Mesothelial cell of epicardium (in vitro differentiated cells): Measurements from ENCODE around the gene PCK1. TPM values are rescaled to one million over a fixed set of nuclear protein-coding genes. Genes with fewer than 3 reads are reported as not detected.

Experiments
- DNase-seq, 2 experiments: peaks; one replicate each; pipeline ENCODE4 v3.0.0; 2021; ENCODE audit warnings: low spot score in 2 of 2; ENCODE audit not compliant: unreplicated experiment in 2 of 2
- H3K27ac Mint-ChIP-seq: 2 replicates; pipeline ENCODE4 v1.8.0; 2021; ENCODE audit warnings: mixed read lengths
- H3K27me3 Mint-ChIP-seq: 2 replicates; pipeline ENCODE4 v1.8.0; 2021; ENCODE audit warnings: low read depth, mixed read lengths
- H3K36me3 Mint-ChIP-seq: 2 replicates; pipeline ENCODE4 v1.8.0; 2021; ENCODE audit warnings: mixed read lengths
- H3K4me1 Mint-ChIP-seq: 2 replicates; pipeline ENCODE4 v1.8.0; 2021; ENCODE audit warnings: mixed read lengths
- H3K4me3 Mint-ChIP-seq: 2 replicates; pipeline ENCODE4 v1.8.0; 2021; ENCODE audit warnings: mild to moderate bottlenecking, moderate library complexity, mixed read lengths
- H3K9me3 Mint-ChIP-seq: 2 replicates; pipeline ENCODE4 v1.8.0; 2021; ENCODE audit warnings: mixed read lengths
- total RNA-seq: library from RNA; stranded (reverse); gene quantifications from 3 replicates; pipeline ENCODE4 v1.2.1, GENCODE V29; 2021
- TF ChIP-seq, protein P1 (sequence below): fragments of 200-600 bp; sonication (generic); IDR thresholded peaks from one replicate; pipeline ENCODE4 v1.5.0; 2021; ENCODE audit warnings: antibody characterized with exemption; ENCODE audit not compliant: unreplicated experiment

PCK1 gene
- total RNA-seq, 1 donor from 2014 or later: not detected

DNA sequence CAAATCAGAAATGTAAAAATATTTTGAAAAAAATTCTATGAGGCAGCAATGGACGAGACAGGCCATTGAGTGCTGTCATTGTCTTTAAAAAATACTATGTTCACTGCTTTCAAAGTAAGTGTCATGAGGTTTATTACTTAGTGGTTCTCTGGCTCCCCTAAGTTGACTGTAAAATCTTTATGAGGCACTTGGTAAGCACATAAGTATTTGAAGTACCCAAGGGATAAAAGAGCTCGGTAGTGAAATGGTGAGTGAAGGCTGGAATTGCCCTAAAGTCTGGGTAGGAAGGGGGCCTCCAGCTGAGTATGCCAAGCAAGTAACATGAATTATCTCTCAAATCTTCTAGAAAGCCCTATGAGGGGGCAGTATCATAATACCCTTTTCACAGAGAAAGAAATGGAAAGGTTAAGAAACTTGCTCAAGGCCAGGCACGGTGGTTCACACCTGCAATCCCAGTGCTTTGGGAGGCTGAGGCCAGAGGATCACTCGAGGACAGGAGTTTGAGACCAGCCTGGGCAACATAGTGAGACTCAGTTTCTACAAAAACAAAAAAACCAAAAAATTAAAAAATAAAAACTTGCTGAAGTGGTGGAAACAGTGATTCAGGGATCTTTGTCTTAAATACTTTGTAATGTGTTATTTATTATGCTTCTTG lies 30.5 kb upstream of the PCK1 start:
- Mint-ChIP-seq H3K27me3 (peaks cover 75% of the 10 kb centered on the region), H3K9me3 (peaks cover 7% of the 10 kb centered on the region), H3K4me1 (peaks cover 10% of the 10 kb centered on the region), H3K4me3 (no peak overlapping the region), H3K27ac (no peak overlapping the region), H3K36me3 (no peaks in the 10 kb centered on the region)
- no peak for DNase-seq
- TF ChIP-seq, protein P1, sequence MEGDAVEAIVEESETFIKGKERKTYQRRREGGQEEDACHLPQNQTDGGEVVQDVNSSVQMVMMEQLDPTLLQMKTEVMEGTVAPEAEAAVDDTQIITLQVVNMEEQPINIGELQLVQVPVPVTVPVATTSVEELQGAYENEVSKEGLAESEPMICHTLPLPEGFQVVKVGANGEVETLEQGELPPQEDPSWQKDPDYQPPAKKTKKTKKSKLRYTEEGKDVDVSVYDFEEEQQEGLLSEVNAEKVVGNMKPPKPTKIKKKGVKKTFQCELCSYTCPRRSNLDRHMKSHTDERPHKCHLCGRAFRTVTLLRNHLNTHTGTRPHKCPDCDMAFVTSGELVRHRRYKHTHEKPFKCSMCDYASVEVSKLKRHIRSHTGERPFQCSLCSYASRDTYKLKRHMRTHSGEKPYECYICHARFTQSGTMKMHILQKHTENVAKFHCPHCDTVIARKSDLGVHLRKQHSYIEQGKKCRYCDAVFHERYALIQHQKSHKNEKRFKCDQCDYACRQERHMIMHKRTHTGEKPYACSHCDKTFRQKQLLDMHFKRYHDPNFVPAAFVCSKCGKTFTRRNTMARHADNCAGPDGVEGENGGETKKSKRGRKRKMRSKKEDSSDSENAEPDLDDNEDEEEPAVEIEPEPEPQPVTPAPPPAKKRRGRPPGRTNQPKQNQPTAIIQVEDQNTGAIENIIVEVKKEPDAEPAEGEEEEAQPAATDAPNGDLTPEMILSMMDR: no peak

DNA sequence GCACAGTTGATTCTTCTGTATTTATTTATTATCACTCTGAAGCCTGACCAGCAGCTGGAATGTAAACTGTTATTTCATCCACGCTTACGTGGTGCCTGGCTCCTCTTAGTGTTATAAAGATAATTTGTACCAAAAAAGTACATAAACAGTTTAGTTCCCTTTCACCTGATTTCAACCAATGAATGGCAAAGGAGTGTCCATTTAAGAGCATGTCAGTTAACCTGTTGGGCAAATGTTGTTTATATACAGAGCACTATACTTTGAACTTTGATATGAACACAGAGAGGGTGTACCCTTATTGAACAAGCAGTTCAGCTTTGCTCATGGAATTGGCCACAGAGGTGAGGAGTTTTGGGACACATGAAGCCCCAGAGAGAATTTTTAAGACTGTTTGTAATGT lies 28.8 kb upstream of the PCK1 start:
- peaks cover 2% of the 10 kb centered on the region for H3K36me3 Mint-ChIP-seq

DNA sequence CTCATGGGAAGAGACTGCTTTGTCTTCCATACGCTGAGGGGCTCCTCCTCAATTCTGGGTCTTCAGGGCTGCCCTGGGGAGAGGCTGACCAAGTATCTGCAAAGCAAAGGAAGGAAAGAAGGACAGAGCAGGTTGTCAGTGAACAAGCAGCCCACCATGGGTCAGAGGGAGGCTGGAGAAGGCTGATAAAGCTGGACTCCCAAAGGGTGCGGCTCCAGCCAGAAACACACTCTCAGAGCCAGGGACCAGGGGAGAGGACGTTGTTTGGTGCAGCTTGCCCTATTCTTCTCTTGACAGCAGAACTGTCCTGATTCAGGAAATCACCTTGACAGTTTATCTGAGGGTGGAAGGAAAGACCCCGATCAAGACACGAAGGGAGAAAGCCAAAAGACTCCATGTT lies 25.6 kb upstream of the PCK1 start:
- Mint-ChIP-seq H3K36me3 (peaks cover 6% of the 10 kb centered on the region), H3K27ac (no peak overlapping the region), H3K27me3 (peaks cover 87% of the 10 kb centered on the region), H3K9me3 (peaks cover 32% of the 10 kb centered on the region), H3K4me1 (peaks cover 3% of the 10 kb centered on the region), H3K4me3 (no peak overlapping the region)
- TF ChIP-seq, protein P1: no peak
- no peak for DNase-seq

More for the DNA sequence above, 28.8 kb upstream of the PCK1 start:
- peaks cover 17% of the 10 kb centered on the region for H3K9me3 Mint-ChIP-seq
- H3K4me1 Mint-ChIP-seq: peaks cover 8% of the 10 kb centered on the region
- no peak overlapping the region for H3K4me3 Mint-ChIP-seq
- H3K27ac Mint-ChIP-seq: no peak overlapping the region
- TF ChIP-seq, protein P1: no peak
- no peak for DNase-seq
- H3K27me3 Mint-ChIP-seq: peaks cover 88% of the 10 kb centered on the region

DNA sequence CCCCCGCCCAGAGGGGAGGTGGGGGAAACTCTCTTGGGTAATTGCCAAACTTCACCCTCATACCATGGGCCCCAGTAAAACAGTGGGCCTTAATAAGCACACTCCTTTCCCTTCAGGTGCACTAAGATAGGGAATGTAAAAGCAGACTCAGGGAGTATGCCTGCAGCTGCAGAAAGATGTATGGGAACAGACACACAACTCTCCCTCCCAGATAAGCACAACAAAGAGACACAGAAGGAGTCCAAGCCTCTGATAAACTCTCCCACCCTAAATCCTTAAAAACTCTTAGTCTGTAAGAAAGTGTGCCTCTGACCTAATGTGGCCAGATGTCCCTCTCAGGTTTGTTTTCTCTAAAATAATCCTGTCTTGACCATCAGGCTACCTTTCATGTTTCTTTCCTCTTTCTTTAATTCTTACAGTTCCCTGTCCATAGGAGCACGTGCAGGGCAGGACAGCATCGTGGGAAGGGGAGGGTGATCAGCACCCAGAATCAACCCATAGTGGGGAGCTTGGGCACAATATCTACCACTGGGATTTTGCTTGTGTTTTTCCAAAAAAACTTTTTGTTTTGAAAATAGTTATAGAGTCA lies 24.7 kb upstream of the PCK1 start:
- TF ChIP-seq, protein P1: no peak
- Mint-ChIP-seq H3K27ac (no peak overlapping the region), H3K4me3 (no peak overlapping the region), H3K27me3 (peaks cover 90% of the 10 kb centered on the region), H3K4me1 (peaks cover 11% of the 10 kb centered on the region), H3K36me3 (peaks cover 6% of the 10 kb centered on the region), H3K9me3 (peaks cover 32% of the 10 kb centered on the region)
- DNase-seq: no peak

DNA sequence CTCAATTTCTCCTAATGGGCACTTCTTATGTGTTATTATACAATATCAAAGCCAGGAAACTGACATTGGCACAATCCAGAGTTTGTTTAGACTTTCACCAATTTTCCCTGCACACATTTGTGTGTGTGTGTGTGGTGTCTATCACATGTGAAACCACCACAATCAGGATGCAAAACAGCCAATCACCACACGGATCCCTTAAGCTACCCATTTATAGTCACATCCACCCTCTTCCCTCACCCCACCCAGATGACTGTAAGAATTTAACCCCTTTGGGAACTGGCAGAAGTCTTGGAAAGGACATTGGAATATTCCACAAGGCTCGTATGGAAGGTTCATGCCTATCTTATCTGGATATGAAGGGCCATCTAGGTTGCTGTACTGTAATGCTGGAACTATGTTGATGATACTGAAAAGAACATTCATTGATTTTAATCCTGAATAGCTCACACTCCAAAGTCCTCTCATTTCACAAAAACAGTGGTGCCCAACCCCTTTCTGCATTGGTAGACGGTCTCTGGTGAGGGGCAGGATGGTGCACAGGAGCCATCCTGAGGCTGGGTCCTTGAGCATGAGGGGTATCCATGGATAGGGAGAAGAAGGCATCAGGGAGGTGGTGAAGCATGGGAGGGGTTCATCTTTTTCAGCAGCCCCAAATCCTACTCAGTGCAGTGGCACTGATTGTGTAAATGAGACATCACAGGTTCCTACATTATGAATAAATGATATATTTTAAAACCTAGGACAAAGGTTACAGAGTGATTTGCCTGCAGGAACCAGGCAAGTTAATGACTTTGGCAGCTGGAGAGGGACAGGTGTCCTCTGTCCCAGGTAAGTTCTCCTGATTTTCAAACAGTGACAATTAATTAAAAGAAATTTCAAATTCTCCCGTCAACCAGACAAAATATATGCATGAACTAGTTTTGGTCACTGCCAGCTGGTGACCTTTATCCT lies 23.9 kb upstream of the PCK1 start:
- Mint-ChIP-seq H3K4me3 (no peak overlapping the region), H3K4me1 (peaks cover 18% of the 10 kb centered on the region), H3K27me3 (peaks cover 87% of the 10 kb centered on the region), H3K36me3 (peaks cover 6% of the 10 kb centered on the region), H3K9me3 (peaks cover 32% of the 10 kb centered on the region), H3K27ac (no peak overlapping the region)
- TF ChIP-seq, protein P1: no peak
- no peak for DNase-seq
